Raji (cell line): ENCODE results near the gene CARD9.

ENCODE experiments used
- POLR2A ChIP-seq: IDR thresholded peaks from 2 replicates; pipeline ENCODE4 v1.6.1; 2011; ENCODE audit warnings: low read depth, low read length, control low read depth; ENCODE audit not compliant: insufficient read depth

The CARD9 gene, protein sequence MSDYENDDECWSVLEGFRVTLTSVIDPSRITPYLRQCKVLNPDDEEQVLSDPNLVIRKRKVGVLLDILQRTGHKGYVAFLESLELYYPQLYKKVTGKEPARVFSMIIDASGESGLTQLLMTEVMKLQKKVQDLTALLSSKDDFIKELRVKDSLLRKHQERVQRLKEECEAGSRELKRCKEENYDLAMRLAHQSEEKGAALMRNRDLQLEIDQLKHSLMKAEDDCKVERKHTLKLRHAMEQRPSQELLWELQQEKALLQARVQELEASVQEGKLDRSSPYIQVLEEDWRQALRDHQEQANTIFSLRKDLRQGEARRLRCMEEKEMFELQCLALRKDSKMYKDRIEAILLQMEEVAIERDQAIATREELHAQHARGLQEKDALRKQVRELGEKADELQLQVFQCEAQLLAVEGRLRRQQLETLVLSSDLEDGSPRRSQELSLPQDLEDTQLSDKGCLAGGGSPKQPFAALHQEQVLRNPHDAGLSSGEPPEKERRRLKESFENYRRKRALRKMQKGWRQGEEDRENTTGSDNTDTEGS

GRCh38 chr9:136373300-136374182 lies at the start of gene CARD9:
Gene CARD9, minus strand, starts transcription at chr9:136373669. Its CDS starts 1,591 bp downstream, at chr9:136372078.
- no peak for TF ChIP-seq POLR2A

- TF ChIP-seq POLR2A, result no peak
Observed at GRCh38 chr9:136422876-136423275, 49.4 kb upstream of the CARD9 start.

DNA sequence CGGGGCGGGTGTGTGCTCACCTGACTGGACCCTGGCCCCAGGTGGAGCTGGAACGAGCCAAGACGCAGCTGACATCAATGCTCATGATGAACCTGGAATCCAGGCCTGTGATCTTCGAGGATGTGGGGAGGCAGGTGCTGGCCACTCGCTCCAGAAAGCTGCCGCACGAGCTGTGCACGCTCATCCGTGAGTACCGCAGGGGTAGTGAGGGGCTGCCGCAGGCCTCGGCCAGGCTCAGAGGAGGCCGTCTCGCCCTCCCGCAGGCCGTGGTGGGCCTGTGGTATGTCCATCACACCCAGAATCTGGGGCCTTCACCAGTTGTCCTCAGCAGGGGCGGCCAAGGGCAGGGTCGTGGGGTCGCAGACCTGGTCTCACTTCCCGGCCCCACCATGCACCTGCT lies 48.3 kb upstream of the CARD9 start:
- TF ChIP-seq POLR2A, result no peak

GRCh38 chr9:136419092-136419420 lies 45.6 kb upstream of the CARD9 start:
- no peak for TF ChIP-seq POLR2A

DNA sequence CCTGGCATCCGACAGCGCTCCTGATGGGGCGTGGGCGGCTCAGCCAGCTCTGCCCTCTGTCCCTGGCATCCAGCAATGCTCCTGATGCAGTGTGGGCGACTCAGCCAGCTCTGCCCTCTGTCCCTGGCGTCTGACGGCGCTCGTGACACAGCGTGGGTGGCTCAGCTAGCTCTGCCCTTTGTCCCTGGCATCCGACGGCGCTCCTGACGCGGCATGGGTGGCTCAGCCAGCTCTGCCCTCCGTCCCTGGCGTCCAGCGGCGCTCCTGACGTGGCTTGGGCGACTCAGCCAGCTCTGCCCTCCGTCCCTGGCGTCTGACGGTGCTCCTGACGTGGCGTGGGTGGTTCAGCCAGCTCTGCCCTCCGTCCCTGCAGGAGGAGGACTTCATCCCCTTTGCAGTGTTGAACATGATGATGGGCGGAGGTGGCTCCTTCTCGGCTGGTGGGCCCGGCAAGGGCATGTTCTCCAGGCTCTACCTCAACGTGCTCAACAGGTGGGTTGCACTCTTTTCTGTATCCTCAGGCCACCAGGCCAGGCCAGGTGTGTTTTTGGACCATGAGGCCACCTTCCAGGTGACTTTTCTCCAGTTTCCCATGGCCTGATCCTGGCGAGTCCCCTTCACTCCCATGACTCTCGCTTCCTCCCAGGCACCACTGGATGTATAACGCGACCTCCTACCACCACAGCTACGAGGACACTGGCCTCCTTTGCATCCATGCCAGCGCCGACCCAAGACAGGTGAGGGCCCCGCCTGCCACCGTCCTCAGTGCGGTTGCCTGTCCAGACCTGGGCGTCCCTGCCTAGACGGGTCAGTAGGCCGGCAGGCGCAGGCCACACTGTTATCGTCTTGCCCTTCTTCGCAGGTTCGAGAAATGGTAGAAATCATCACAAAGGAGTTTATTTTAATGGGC lies 45.0 kb upstream of the CARD9 start:
- TF ChIP-seq POLR2A, result no peak

DNA sequence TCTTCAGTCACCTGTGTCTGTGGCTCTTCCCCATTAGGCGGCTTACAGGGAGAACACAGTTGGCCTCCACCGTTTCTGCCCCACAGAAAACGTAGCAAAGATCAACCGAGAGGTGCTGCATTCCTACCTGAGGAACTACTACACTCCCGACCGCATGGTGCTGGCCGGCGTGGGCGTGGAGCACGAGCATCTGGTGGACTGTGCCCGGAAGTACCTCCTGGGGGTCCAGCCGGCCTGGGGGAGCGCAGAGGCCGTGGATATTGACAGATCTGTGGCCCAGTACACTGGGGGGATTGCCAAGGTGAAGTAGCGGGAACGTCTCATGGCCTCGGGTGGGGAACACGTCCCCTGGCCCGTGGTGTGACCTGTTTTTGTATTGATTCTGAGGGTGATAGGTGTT lies 43.4 kb upstream of the CARD9 start:
- TF ChIP-seq POLR2A, result no peak

- TF ChIP-seq POLR2A, result no peak
Observed at GRCh38 chr9:136416427-136416826, 43.0 kb upstream of the CARD9 start.

DNA sequence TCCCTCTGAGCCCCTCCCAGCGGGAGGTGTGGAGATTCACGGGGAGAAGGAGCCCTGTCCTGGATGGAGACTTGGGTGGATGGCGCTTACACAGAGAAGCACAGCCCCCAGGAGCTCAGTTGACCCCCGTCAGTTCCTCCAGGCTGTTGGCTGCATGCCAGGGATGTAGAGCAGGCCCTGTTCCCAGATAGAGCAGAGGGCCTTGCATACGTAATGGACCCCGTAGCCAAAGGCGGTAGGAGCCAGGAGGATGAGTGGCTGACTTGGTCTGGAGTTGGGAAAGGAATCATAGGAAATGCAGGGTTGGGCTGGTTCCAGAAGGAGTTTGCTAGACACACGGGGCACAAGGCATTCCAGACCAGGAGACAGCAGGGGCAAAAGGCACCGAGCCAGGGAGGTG lies 39.5 kb upstream of the CARD9 start:
- TF ChIP-seq POLR2A, result no peak

GRCh38 chr9:136411378-136411777 lies 37.9 kb upstream of the CARD9 start:
- no peak for TF ChIP-seq POLR2A

- TF ChIP-seq POLR2A, result peak; percentile 96
Observed at GRCh38 chr9:136410500-136411287, 37.2 kb upstream of the CARD9 start, which contains the start of the genes ENTR1 and PMPCA. Gene ENTR1, minus strand, starts transcription at chr9:136410614. Its CDS starts 217 bp downstream, at chr9:136410397. Gene PMPCA, plus strand, starts transcription at chr9:136410658. Its CDS starts 11 bp downstream, at chr9:136410669.

GRCh38 chr9:136409557-136410455 lies 36.3 kb upstream of the CARD9 start:
- peak; percentile 25; the same call in 1 of the 2 replicates for TF ChIP-seq POLR2A

DNA sequence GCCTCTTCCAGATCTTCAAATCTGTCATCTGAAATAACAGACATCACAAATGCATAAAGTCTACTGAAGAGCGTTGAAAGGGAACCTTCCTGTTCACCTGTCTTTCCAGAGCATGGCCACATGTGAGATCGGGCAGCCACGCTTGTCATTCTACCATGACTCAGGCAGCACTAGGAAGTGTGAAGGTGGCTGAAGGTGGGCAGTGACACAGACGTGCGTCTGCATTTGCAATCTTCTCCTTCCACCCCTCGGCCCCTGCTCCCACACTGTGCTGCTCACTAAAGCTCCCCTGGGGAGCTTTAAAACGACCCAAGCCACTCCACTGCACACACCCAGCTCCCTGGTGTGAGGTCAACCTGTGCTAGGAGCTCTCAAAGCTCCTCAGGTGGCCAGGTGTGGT lies 34.4 kb upstream of the CARD9 start:
- no peak for TF ChIP-seq POLR2A

GRCh38 chr9:136405481-136405880 lies 32.0 kb upstream of the CARD9 start:
- TF ChIP-seq POLR2A, result no peak

- TF ChIP-seq POLR2A, result no peak
Observed at GRCh38 chr9:136404801-136405136, 31.3 kb upstream of the CARD9 start.
